Measurements from ENCODE around the gene AARS1.
"Not testable (repeated sequence)": the region's sequence is repeated elsewhere in the genome, so short reads cannot be mapped to it uniquely, and the experiment has no call there.

Gene AARS1

GRCh38 chr16:70250748-70251628, 38.3 kb downstream of the AARS1 start:
- FAIRE-seq, result no peak
- TF ChIP-seq POLR2AphosphoS5 (IDR thresholded peaks at IDR 0.05; ENCODE audit: low read depth, low read length) (no peak; the same call in 1 of the 2 replicates), TAF1 (IDR thresholded peaks at IDR 0.05; ENCODE audit: borderline replicate concordance, low read depth, low read length) (no peak), POLR2A (IDR thresholded peaks at IDR 0.05; ENCODE audit: low read depth, low read length) (no peak)
- peak; percentile 51 for DNase-seq (ENCODE audit: insufficient read length)

GRCh38 chr16:70249697-70250096, 39.6 kb downstream of the AARS1 start:
- DNase-seq (ENCODE audit: insufficient read length); FAIRE-seq: not testable (repeated sequence)

GRCh38 chr16:70238773-70239172, 50.5 kb downstream of the AARS1 start:
- not testable (repeated sequence) for DNase-seq (ENCODE audit: insufficient read length); FAIRE-seq

- FAIRE-seq, result not testable (repeated sequence)
These were observed 57.5 kb downstream of the AARS1 start for GRCh38 chr16:70231831-70232230.

GRCh38 chr16:70226024-70226423, 63.3 kb downstream of the AARS1 start:
- not testable (repeated sequence) for DNase-seq (ENCODE audit: insufficient read length); FAIRE-seq

More at GRCh38 chr16:70231831-70232230, 57.5 kb downstream of the AARS1 start:
- not testable (repeated sequence) for DNase-seq (ENCODE audit: insufficient read length)

GRCh38 chr16:70225430-70225829, 63.9 kb downstream of the AARS1 start:
- not testable (repeated sequence) for FAIRE-seq; DNase-seq (ENCODE audit: insufficient read length)

GRCh38 chr16:70224645-70225044, 64.7 kb downstream of the AARS1 start:
- FAIRE-seq; DNase-seq (ENCODE audit: insufficient read length): not testable (repeated sequence)

GRCh38 chr16:70223971-70224513, 65.3 kb downstream of the AARS1 start:
- not testable (repeated sequence) for FAIRE-seq; DNase-seq (ENCODE audit: insufficient read length)

- FAIRE-seq; DNase-seq (ENCODE audit: insufficient read length): not testable (repeated sequence)
These were observed 66.1 kb downstream of the AARS1 start for GRCh38 chr16:70223216-70223615.

GRCh38 chr16:70222574-70222973, 66.7 kb downstream of the AARS1 start:
- not testable (repeated sequence) for DNase-seq (ENCODE audit: insufficient read length); FAIRE-seq

GRCh38 chr16:70218586-70218985, 70.7 kb downstream of the AARS1 start:
- FAIRE-seq, result not testable (repeated sequence)

GRCh38 chr16:70206382-70206781, 82.9 kb downstream of the AARS1 start:
- FAIRE-seq; DNase-seq (ENCODE audit: insufficient read length): not testable (repeated sequence)

More at GRCh38 chr16:70218586-70218985, 70.7 kb downstream of the AARS1 start:
- DNase-seq (ENCODE audit: insufficient read length), result not testable (repeated sequence)

- FAIRE-seq; DNase-seq (ENCODE audit: insufficient read length): not testable (repeated sequence)
These were observed 84.5 kb downstream of the AARS1 start for GRCh38 chr16:70204668-70205405.

GRCh38 chr16:70204010-70204409, 85.3 kb downstream of the AARS1 start:
- not testable (repeated sequence) for FAIRE-seq; DNase-seq (ENCODE audit: insufficient read length)

- DNase-seq (ENCODE audit: insufficient read length); FAIRE-seq: not testable (repeated sequence)
These were observed 85.8 kb downstream of the AARS1 start for GRCh38 chr16:70203508-70203907.
